Osteocyte (in vitro differentiated cells): ENCODE data around the gene SELENOI. TPM values are rescaled to one million over a fixed set of nuclear protein-coding genes. Genes with fewer than 3 reads are reported as not detected.
A peak's percentile ranks its signal among the peaks of the same experiment; 100 is the strongest.

Experiments used
- DNase-seq: peaks from one replicate; pipeline ENCODE4 v3.0.0; 2021; ENCODE audit warnings: mixed read lengths; ENCODE audit not compliant: unreplicated experiment; ENCODE audit errors: extremely low spot score
- H3K27ac Mint-ChIP-seq: one replicate; pipeline ENCODE4 v1.8.0; 2021; ENCODE audit warnings: mild to moderate bottlenecking, mixed read lengths; ENCODE audit not compliant: unreplicated experiment
- H3K27me3 Mint-ChIP-seq: one replicate; pipeline ENCODE4 v1.8.0; 2021; ENCODE audit warnings: mixed read lengths; ENCODE audit not compliant: unreplicated experiment
- H3K36me3 Mint-ChIP-seq: one replicate; pipeline ENCODE4 v1.8.0; 2021; ENCODE audit warnings: mixed read lengths; ENCODE audit not compliant: unreplicated experiment
- H3K4me1 Mint-ChIP-seq: one replicate; pipeline ENCODE4 v1.8.0; 2021; ENCODE audit warnings: mixed read lengths; ENCODE audit not compliant: unreplicated experiment
- H3K4me3 Mint-ChIP-seq: one replicate; pipeline ENCODE4 v1.8.0; 2021; ENCODE audit warnings: mild to moderate bottlenecking, moderate library complexity, mixed read lengths; ENCODE audit not compliant: unreplicated experiment
- H3K9me3 Mint-ChIP-seq: one replicate; pipeline ENCODE4 v1.8.0; 2021; ENCODE audit warnings: mixed read lengths; ENCODE audit not compliant: unreplicated experiment
- CTCF ChIP-seq: fragments of 200-600 bp; sonication (generic); IDR thresholded peaks from 2 replicates; pipeline ENCODE4 v1.5.0; 2021; ENCODE audit warnings: antibody characterized with exemption, mild to moderate bottlenecking, moderate library complexity
- total RNA-seq: library from RNA; stranded (reverse); gene quantifications from 2 replicates; pipeline ENCODE4 v1.2.1, GENCODE V29; 2021

The SELENOI gene
- total RNA-seq, 1 donor from 2014 or later: 16.1 TPM

DNA sequence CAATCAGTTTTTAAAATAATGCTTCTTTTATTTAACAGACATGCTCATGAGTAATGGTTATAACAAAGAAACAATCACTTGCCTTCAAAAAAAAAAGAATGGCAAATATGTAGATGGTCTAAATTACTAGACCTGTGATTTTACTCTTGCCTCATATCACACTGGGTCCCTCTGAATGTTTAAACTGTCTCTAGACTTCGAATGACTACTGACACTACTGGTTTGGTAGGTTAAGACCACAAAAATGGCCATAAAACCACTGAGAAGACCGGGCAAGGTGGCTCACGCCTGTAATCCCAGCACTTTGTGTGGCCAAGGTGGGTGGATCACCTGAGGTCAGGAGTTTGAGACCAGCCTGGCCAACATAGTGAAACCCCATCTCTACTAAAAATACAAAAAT is 5.1 kb upstream of the SELENOI start:
- Mint-ChIP-seq H3K36me3 (no peaks in the 10 kb centered on the region), H3K27me3 (peaks cover 3% of the 10 kb centered on the region), H3K9me3 (no peaks in the 10 kb centered on the region), H3K4me1 (peaks cover 12% of the 10 kb centered on the region), H3K4me3 (no peak overlapping the region), H3K27ac (no peak overlapping the region)
- no peak for DNase-seq
- no peak for TF ChIP-seq CTCF

DNA sequence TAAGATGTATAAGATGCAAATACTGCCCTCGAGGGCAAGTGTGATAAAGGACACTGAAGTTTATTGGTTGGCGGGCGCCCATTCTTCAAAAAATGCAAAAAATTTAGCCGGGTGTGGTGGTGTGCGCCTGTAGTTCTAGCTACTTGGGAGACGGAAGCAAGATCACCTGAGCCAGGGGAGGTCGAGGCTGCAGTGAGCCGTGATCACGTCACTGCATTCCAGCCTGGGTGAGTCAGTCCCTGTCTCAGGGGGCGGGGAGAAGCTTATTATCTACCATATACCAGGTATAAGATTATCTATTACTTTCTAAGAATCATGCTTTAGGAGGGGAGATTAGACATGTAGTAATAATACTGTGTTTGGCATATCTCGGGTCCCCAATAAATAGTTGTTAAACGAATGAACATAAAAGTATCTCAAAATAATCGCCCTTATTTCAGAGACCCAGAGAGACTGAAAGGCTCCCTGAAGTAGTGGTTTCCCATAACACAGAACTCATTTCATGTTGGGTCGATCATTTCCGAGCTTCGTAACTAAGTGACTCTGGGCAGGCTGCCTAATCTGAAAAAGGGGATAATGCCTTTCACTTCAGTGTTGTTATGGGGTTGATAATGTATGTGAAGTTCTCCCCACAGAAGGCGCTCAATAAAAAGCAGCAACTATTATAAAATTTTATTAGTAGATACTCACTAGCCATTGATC is 1.2 kb upstream of the SELENOI start:
- DNase-seq: no peak
- no peaks in the 10 kb centered on the region for H3K9me3 Mint-ChIP-seq
- no peaks in the 10 kb centered on the region for H3K27me3 Mint-ChIP-seq
- peaks cover 32% of the 10 kb centered on the region for H3K4me1 Mint-ChIP-seq
- no peaks in the 10 kb centered on the region for H3K36me3 Mint-ChIP-seq
- peak overlapping the region; percentile 97 for H3K27ac Mint-ChIP-seq
- H3K4me3 Mint-ChIP-seq: peak overlapping the region; percentile 95
- TF ChIP-seq CTCF: no peak

DNA sequence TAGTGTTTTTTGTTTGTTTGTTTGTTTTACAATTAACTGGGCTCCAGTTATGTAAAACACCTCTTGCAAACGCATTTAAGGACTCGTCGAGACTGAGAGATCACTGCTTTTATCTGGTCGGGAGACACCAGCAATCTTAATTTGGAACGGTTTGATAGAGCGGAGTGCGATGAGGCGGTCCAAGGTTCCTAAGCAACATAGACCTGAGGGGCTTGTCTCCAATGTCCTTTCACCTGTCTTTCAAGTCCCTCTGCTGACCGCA is 729 bp upstream of the SELENOI start:
- Mint-ChIP-seq H3K4me3 (peak overlapping the region; percentile 95), H3K27ac (peak overlapping the region; percentile 97), H3K27me3 (no peaks in the 10 kb centered on the region), H3K9me3 (no peaks in the 10 kb centered on the region), H3K36me3 (no peaks in the 10 kb centered on the region), H3K4me1 (peaks cover 32% of the 10 kb centered on the region)
- DNase-seq: no peak
- no peak for TF ChIP-seq CTCF

- no peak for DNase-seq
- H3K27me3 Mint-ChIP-seq: no peaks in the 10 kb centered on the region
- TF ChIP-seq CTCF: no peak
- peaks cover 32% of the 10 kb centered on the region for H3K4me1 Mint-ChIP-seq
- H3K36me3 Mint-ChIP-seq: no peaks in the 10 kb centered on the region
- no peaks in the 10 kb centered on the region for H3K9me3 Mint-ChIP-seq
- H3K27ac Mint-ChIP-seq: peak within 1 kb of the TSS; percentile 98
- H3K4me3 Mint-ChIP-seq: peak within 1 kb of the TSS; percentile 95
Observed at GRCh38 chr2:26346454-26347053, 611 bp downstream of the SELENOI start, which contains the start of gene ADGRF3. ADGRF3 (minus strand) TSS chr2:26346789; CDS start chr2:26346234, 555 bp downstream.

GRCh38 chr2:26347286-26347865 is 1.4 kb downstream of the SELENOI start:
- Mint-ChIP-seq H3K4me3 (peak overlapping the region; percentile 95), H3K4me1 (peaks cover 34% of the 10 kb centered on the region), H3K9me3 (no peaks in the 10 kb centered on the region), H3K27me3 (no peaks in the 10 kb centered on the region), H3K27ac (peak overlapping the region; percentile 98), H3K36me3 (no peaks in the 10 kb centered on the region)
- DNase-seq: no peak
- no peak for TF ChIP-seq CTCF
